OCI-LY7 (cell line): Measurements from ENCODE around the gene ATP8B1. TPM values are rescaled to one million over a fixed set of nuclear protein-coding genes. Genes with fewer than 3 reads are reported as not detected.

ENCODE experiments used
- BruUV-seq: library from RNA; stranded (reverse); fragments of 400-500 nt; replicated peaks from 2 replicates; lab custom pipeline; 2021; lab: Mats Ljungman, UMichigan
- CTCF ChIA-PET: fragments of 300-600 bp; sonication (Branson Sonifier 250); formaldehyde crosslinking; loops from one replicate; lab custom pipeline; 2022; ENCODE audit warnings: antibody characterized with exemption; ENCODE audit not compliant: unreplicated experiment; lab: Charles Lee
- POLR2A ChIA-PET: fragments of 300-600 bp; sonication (Branson Sonifier 250); formaldehyde crosslinking; loops from one replicate; lab custom pipeline; 2022; ENCODE audit warnings: antibody characterized with exemption; lab: Charles Lee
- DNase-seq: peaks from one replicate; pipeline ENCODE4 v3.0.0-alpha.2; 2015; ENCODE audit warnings: low spot score
- H2AFZ ChIP-seq: fragments of 200-600 bp; sonication (generic), shearing (Covaris generic); 2 replicates; pipeline ENCODE4 v1.6.1; 2014; ENCODE audit warnings: mild to moderate bottlenecking, antibody characterized with exemption, low read length, moderate library complexity
- H3K27ac ChIP-seq: fragments of 200-600 bp; sonication (generic); 2 replicates; pipeline ENCODE4 v1.5.1; 2014; ENCODE audit warnings: mixed run types, low read depth, mild to moderate bottlenecking, moderate library complexity, low read length, inconsistent platforms; ENCODE audit not compliant: poor library complexity, severe bottlenecking
- H3K36me3 ChIP-seq: fragments of 200-600 bp; sonication (generic); 2 replicates; pipeline ENCODE4 v1.6.1; 2014; ENCODE audit warnings: mild to moderate bottlenecking, antibody characterized with exemption, low read length, moderate library complexity, mixed read lengths; ENCODE audit not compliant: insufficient read depth
- H3K4me1 ChIP-seq: fragments of 200-600 bp; sonication (generic); 2 replicates; pipeline ENCODE4 v1.5.1; 2014; ENCODE audit warnings: mild to moderate bottlenecking, low read length; ENCODE audit not compliant: insufficient read depth, poor library complexity, severe bottlenecking
- H3K4me2 ChIP-seq: fragments of 200-600 bp; sonication (generic); 2 replicates; pipeline ENCODE4 v1.6.1; 2014; ENCODE audit warnings: mild to moderate bottlenecking, low read length
- H3K4me3 ChIP-seq: fragments of 200-600 bp; sonication (generic); 2 replicates; pipeline ENCODE4 v1.5.1; 2014; ENCODE audit warnings: mild to moderate bottlenecking, low read depth, low read length; ENCODE audit not compliant: poor library complexity, severe bottlenecking
- H3K79me2 ChIP-seq: fragments of 200-600 bp; sonication (generic); 2 replicates; pipeline ENCODE4 v1.6.1; 2016; ENCODE audit warnings: low read depth, mild to moderate bottlenecking, low read length, moderate library complexity, mixed read lengths; ENCODE audit not compliant: insufficient read depth
- H3K9me2 ChIP-seq: fragments of 200-600 bp; sonication (generic); 2 replicates; pipeline ENCODE4 v1.6.1; 2016; ENCODE audit warnings: mild to moderate bottlenecking, low read length, mixed read lengths; ENCODE audit not compliant: insufficient read depth
- H3K9me3 ChIP-seq: fragments of 200-600 bp; sonication (generic); 2 replicates; pipeline ENCODE4 v1.6.1; 2014; ENCODE audit warnings: mild to moderate bottlenecking, mixed run types, low read length, mixed read lengths
- H4K20me1 ChIP-seq: fragments of 200-600 bp; sonication (generic); 2 replicates; pipeline ENCODE4 v1.6.1; 2014; ENCODE audit warnings: mild to moderate bottlenecking, antibody characterized with exemption, low read length, moderate library complexity, mixed read lengths; ENCODE audit not compliant: insufficient read depth
- EZH2phosphoT487 ChIP-seq: fragments of 200-600 bp; sonication (generic); IDR thresholded peaks from 2 replicates; pipeline ENCODE4 v1.6.1; 2018; ENCODE audit warnings: low read depth, borderline replicate concordance, mild to moderate bottlenecking, mixed run types, antibody characterized with exemption, low read length, moderate library complexity, mixed read lengths
- intact Hi-C: fragments of 100-400 bp; cut with micrococcal nuclease; formaldehyde crosslinking; loops from one replicate; pipeline ENCODE4 v1.10.0; 2022; ENCODE audit not compliant: unreplicated experiment
- total RNA-seq, 2 experiments: library from RNA; depleted of rRNA in 1 of 2; stranded (reverse); fragments of >200 nt in 1 of 2; shearing (Covaris generic) in 1 of 2; gene quantifications; 2 replicates each; pipeline ENCODE4 v1.2.3, GENCODE V29; 2014 to 2022
- TF ChIP-seq, protein P1 (sequence below): fragments of 200-600 bp; sonication (generic); conservative IDR thresholded peaks from 2 replicates; pipeline ENCODE4 v1.5.1; 2014; ENCODE audit warnings: mild to moderate bottlenecking, antibody characterized with exemption, low read length, moderate library complexity, mixed read lengths

ATP8B1 gene
- total RNA-seq, 2 experiments from 2014 or later, result not detected

DNA sequence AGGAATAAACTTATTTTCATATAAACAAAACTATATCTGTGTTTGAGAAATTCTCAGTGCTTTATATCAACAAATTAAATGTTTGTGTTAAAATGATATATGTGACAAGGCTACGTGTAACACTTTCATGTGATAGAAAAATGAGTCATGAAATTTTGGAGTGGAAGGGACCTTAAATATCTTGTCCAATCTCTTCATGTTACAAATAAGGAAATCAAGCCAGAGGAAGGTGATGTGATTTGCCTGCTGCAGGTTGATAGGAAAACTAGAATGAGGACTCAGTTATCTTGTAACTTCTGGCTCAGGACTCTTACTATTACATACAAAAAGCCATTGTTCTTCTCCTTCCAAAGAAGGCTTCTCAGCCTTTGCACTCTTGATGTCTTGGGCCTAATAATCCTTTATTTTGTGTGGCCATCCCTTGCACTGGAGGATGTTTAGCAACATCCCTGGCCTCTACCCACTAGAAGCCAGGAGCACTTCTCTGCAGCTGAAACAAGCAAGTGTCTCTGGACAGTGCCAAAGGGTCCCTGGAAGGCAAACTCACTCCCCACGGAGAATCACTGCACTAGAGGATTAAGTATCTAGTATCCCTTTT lies 138.4 kb downstream of the ATP8B1 start:
- intact Hi-C loops, result no loop called here

DNA sequence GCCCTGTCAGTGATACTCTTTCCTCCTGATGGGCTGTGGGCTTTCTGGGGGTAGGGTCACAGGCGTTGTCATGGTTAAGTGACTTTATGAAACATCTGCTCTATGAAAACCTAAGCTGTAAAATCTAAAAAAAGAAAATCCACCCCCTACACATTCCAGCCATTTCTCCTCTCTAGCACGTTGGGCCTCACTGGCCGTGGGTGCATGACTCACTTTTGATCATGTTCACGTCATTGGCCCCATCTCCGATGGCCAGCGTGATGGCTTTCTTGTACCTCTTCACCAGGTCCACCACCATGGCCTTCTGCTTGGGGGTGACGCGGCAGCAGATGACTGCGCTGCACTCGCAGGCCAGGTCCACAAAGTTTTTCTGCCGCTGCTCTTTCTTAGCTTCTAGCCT lies 142.2 kb downstream of the ATP8B1 start:
- ChIA-PET POLR2A (no interaction called here), CTCF (no interaction called here)
- peaks cover 10% of the 10 kb centered on the region for H3K4me1 ChIP-seq
- H3K4me2 ChIP-seq, result no peak overlapping the region
- no peak for TF ChIP-seq EZH2phosphoT487
- TF ChIP-seq, protein P1, sequence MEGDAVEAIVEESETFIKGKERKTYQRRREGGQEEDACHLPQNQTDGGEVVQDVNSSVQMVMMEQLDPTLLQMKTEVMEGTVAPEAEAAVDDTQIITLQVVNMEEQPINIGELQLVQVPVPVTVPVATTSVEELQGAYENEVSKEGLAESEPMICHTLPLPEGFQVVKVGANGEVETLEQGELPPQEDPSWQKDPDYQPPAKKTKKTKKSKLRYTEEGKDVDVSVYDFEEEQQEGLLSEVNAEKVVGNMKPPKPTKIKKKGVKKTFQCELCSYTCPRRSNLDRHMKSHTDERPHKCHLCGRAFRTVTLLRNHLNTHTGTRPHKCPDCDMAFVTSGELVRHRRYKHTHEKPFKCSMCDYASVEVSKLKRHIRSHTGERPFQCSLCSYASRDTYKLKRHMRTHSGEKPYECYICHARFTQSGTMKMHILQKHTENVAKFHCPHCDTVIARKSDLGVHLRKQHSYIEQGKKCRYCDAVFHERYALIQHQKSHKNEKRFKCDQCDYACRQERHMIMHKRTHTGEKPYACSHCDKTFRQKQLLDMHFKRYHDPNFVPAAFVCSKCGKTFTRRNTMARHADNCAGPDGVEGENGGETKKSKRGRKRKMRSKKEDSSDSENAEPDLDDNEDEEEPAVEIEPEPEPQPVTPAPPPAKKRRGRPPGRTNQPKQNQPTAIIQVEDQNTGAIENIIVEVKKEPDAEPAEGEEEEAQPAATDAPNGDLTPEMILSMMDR, result no peak
- H2AFZ ChIP-seq, result no peak overlapping the region
- no peak for DNase-seq
- BruUV-seq, result no TSS peak
- peaks cover 2% of the 10 kb centered on the region for H3K36me3 ChIP-seq
- no peaks in the 10 kb centered on the region for H4K20me1 ChIP-seq
- H3K4me3 ChIP-seq, result no peak overlapping the region
- no peaks in the 10 kb centered on the region for H3K9me2 ChIP-seq
- intact Hi-C loops, result no loop called here
- no peaks in the 10 kb centered on the region for H3K9me3 ChIP-seq
- peaks cover 33% of the 10 kb centered on the region for H3K79me2 ChIP-seq
- no peak overlapping the region for H3K27ac ChIP-seq

More for the DNA sequence above, 138.4 kb downstream of the ATP8B1 start:
- Histone ChIP-seq H3K36me3 (no peaks in the 10 kb centered on the region), H3K4me2 (no peak overlapping the region; the same call in 1 of the 2 replicates), H3K79me2 (peaks cover 58% of the 10 kb centered on the region), H3K4me1 (peaks cover 37% of the 10 kb centered on the region), H3K9me2 (no peaks in the 10 kb centered on the region), H4K20me1 (no peaks in the 10 kb centered on the region), H2AFZ (no peak overlapping the region), H3K9me3 (no peaks in the 10 kb centered on the region), H3K4me3 (no peak overlapping the region), H3K27ac (no peak overlapping the region)
- BruUV-seq, result no TSS peak
- ChIA-PET POLR2A (no interaction called here), CTCF (no interaction called here)
- DNase-seq, result no peak
- no peak for TF ChIP-seq EZH2phosphoT487
- TF ChIP-seq, protein P1, result no peak

DNA sequence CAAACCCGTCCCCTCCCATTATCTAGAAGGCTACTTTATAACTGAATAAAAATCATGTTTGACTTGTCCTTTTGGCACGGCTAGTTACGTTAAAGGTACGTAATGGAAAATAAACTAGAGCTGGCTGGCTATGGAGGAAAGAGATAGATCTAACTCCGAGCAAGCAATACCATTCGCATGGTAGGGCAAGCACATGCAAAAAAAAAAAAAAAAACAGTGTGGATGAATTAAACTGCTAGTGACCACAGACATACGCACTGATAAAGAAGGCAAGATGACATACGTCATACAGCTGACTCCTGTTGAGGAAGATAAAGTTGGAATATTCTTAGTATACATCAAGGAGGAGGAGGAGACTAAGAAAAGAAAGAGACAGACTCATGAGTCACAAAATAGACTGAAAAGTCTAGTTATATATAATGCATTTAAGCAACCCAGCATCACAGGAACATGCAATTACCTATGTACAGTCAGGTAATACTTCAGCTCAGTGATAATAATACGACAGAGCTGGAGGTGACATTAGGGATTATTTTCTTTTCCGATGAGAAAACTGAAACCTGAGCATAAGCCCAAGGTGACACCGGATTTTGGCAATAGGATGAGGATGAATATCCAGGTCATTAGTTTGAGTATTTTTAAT lies 143.5 kb downstream of the ATP8B1 start:
- no peak overlapping the region for H3K27ac ChIP-seq
- DNase-seq, result no peak
- CTCF ChIA-PET, result no interaction called here
- no peak overlapping the region for H3K4me2 ChIP-seq
- H3K9me2 ChIP-seq, result no peaks in the 10 kb centered on the region
- H4K20me1 ChIP-seq, result no peaks in the 10 kb centered on the region
- POLR2A ChIA-PET, result interaction anchor here (0.8 kb wide), 1 partner anchor 12 kb away, joined by 3 read pairs; no protein-coding TSS in a partner anchor
- intact Hi-C loops, result no loop called here
- no peak overlapping the region for H3K4me3 ChIP-seq
- H3K36me3 ChIP-seq, result peaks cover 16% of the 10 kb centered on the region
- no peak overlapping the region for H2AFZ ChIP-seq
- peaks cover 6% of the 10 kb centered on the region; the same call in 1 of the 2 replicates for H3K9me3 ChIP-seq
- TF ChIP-seq, protein P1, result no peak
- no peak for TF ChIP-seq EZH2phosphoT487
- BruUV-seq, result no TSS peak
- peaks cover 1% of the 10 kb centered on the region for H3K4me1 ChIP-seq
- peaks cover 30% of the 10 kb centered on the region for H3K79me2 ChIP-seq
